Hematopoietic multipotent progenitor cell treated with erythropoietin and hydrocortisone succinate and interleukin-3 and kit ligand, for 8 days (in vitro differentiated cells): ENCODE measurements around the gene PEAK1.

Experiments used
- DNase-seq: peaks from one replicate; pipeline ENCODE4 v3.0.0-alpha.2; 2015

The PEAK1 gene

DNA sequence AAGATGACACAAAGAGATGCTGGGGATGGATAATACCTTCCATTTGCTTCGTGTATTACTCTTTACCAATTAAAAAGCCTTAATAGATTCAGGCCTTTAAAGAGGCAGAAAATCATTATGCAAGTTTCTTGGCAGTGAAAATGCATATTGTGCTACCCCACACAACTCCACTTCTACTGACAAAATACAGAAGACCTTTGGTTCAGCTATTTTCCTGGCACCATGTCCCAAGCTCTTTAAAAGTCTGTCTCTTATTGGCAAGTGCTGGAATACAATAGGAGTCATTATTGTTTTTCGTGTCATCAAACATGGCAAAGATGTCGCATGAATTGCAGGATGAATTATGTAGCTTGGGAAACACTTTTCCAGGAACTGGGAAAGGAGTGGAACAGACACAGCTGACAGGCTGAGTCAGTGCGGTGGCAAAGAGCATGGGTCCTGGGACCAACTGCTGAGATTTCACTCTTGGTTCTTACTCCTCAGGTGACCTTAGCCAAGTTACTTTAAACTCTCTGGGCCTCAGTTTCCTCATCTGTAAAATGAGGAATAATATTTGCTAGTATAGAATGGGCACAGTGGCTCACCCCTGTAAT is 343.5 kb downstream of the PEAK1 start:
- no peak for DNase-seq

DNA sequence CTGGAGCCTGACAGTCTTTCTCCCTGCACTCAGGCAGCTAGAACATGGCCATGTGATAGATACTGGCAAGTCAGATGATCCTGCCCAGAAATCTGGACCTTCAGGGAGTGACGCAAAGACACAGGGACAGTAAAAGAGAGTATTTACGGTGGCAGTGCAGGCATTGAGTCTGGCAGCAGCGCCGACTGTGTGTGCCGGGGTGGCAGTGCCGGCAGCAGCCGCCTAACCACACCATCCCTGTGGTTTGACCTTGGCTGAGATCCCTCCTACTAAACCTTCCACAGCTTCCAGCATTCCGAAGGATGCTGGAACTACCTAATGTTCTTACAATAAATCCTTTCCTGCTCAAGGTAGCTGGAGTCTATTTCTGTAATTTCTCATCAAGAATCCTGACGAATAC is 344.4 kb downstream of the PEAK1 start:
- no peak for DNase-seq

DNA sequence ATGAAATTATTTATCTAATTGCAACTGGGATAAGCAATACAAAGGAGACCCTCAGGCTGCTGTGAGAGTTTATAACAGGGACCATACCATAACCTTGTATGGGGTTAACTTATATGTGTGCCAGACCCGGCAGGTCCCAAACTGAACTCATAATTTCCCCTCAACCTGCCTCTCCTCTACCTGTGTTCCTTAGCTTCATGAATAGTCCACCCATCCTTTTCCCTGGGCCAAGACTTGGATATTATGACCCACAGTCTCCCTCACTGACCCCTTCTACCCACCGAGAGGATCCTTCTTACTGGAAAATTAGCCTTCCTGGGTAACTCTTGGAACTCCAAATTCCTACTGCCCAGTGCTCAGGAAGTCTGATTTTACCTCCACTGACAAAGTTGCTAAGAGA is 345.6 kb downstream of the PEAK1 start:
- no peak for DNase-seq

DNA sequence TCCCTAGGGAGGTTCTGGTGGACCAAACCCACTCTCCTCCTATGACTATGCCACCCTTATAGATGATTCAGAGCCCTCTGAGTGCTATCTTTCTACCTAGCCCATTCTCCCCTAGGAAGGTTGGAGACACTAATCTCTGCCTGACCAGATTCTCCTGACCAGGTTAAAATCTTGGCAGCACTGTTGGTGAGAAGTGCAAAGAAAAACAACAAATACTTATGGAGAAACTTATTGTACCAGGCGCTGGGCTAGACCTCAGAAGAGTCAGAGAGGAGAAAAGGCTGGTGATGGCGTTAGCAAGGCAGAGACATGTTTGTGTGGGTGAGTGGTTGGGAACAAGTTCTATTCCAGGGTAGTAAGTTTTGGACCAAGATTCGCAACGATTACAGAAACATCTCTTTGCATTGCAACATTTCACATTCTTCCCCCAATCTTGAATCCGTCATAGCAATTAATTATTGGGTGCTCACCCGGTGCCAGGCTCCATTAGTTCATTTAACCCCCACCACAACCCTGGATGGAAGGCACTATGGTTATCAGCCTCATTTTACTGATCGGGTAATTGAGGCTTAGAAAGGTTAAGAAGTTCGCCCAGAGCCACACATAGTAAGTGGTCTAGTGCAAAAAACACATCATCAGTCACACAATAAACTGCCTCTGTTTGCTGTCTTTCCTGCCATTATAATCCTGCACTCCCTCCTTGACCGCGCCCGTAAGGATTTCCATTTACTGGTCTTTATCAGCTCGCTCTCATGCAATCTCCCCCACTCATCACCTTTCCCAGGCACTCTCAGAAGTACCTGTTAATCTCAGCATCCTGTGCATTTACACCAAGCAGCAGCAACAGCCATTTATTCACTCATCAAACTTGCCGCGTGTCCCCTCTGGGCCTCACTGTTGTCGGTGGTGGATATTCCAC is 348.3 kb downstream of the PEAK1 start:
- DNase-seq, result no peak

DNA sequence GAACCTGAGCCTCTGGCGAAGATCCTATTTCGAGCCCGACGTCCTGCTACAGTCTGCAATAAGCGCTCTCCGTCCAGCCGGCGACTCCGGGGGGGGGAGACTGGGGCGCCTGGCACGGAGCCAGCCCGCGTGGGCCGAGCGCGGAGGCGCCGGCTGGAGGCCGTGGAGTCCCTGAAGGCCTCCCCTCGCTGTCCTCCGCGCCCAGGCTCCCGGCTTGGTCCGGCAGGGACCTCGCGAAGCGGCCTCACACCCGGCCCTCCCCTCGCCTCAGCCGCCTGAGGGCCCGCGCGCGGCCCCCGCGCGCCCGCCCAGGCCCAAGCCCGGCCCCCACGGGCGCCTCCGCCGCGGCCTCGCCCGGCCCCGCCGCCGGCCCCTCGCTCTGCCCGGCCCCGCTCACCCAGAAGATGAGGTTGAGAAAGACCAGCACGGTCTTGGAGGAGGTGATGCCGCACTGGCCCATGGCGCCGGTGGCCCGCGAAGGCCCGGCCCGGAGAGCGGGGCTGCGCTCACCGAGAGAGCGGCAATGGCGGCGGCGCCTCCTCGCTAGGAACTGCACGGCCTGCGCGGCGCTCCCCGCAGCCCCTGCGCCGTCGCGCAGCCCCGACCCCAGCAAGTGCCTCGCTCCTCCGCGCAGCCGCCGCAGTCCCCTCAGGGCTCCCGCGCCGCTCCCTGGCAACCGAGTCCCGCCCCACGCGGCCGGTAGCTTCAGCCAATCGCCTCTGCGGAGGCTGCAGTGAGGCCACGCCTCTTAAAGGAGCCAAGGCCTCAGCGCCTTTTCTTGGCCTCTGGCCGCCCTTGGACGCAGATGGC is 349.2 kb downstream of the PEAK1 start, which contains the start of gene TSPAN3:
TSS of gene TSPAN3 (minus strand) at position 615 of the 810 bp plus-strand sequence. CDS start at position 460, 155 bp downstream.
- DNase-seq, result peak; percentile 90

DNA sequence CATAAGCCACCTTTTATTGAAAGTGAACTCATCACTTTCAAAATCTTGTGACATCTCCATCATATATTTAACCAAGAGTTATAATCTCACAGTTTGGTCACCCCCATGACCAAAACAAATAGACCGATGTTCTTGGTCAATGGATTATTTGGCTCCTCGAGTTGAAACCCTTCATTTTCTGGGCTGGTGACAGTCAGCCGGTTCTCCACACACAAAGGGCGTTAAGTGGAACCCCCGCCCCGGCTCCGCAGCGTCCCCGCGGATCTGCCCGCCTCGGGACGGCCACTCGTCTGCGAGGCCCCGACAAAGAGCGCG is 349.8 kb downstream of the PEAK1 start:
- DNase-seq, result peak; percentile 16

DNA sequence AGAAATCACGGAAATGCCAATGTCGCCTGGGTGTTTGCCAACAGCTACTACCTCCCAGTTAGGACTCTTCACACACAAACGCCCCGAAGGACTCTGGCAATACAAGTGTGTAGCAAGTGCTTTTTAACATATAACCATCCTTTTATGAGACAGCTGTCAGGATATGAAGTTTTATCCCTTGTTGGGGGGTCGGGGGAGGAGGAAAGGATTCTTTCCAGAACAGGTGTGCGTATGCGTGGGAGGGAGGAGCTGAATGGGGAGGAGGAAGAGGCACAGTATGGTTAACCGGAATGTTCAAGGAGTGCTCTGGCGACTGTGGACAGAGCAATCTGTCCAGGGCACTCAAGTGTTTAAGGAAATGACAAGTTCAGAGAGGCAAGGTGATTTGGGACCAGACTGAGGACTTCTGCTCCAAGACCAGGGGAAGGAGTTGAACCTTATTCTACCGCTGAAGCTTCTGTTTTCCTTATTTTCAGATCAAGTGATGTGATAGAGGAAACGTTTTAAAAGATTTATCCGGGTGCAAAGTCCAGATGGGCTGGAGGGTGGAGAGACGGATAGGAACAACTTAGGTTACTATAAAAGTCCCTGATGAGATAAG is 350.3 kb downstream of the PEAK1 start:
- DNase-seq, result peak; percentile 17

DNA sequence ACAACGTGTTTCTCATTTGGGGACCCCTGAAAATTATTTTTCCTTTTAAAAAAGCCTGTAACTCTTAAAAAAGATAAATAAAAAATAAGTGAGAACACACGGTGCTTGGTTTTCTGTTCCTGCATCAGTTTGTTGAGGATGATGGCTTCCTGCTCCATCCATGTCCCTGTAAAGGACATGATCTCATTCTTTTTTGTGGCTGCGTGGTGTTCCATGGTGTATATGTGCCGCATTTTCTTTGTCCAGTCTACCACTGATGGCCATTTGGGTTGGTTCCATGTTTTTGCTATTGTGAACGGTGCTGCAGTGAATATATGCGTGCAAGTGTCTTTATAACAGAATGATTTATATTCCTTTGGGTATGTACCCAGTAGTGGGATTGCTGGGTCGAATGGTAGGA is 351.3 kb downstream of the PEAK1 start:
- no peak for DNase-seq

DNA sequence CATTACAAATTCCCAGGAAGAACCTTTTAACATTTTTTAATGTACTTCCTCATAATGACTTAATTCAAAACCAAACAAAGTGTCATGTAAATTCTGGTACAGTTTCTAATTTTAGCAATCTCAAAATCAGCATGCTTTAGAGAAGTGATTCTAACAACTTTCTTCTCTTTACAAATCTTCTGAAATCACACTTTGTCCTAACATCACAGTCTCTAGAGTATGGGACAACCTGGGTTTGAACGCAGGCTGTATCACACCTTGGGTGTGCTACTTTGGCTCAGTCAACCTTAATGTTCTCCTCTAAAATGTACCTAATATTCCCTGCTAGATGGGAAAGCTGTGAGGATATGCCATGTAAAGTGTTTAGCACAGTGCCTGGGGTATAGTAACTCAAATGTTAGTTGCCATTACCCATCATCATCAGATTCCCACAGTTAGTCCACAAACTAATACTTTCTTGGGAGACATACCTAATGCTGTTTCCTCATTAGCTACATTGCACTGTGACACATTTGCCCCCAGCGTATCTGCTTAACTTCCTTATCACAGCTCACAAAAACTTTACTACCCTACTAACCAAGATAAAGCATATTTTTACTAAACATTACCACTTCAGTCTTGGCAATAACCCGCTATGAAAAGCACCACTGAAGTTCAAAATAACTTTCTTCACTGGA is 352.1 kb downstream of the PEAK1 start:
- peak; percentile 22 for DNase-seq

DNA sequence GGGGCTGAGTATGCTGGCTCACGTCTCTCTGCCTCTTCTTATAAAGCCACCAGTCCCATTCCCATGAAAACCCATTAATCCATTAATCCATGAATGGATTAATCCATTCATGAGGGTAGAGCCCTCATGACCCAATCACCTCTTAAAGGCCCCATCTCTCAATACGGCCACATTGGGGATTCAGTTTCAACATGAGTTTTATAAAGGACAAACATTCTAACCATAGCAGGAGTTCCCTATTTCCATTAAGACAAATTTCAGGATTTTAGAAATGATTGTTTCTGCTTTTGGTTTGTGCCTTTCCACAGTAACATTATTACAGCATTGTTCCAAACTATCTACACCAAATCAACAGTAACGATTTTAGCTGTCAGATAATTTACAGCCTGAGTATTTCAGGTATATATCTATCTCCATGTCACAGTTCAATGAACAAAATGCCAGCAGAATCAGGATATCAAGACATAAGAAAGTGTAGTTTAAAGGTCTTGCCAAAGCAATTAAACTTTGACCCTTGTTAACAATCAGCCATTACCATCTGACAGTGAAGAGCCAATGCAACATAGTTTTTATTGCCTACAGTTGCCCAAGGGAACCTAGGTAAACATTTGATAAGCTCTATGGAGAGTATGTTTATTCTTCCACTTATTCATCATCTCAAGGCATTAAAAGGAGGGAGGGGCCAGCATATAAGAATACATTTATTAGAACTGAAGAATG is 352.8 kb downstream of the PEAK1 start:
- DNase-seq, result peak; percentile 12

DNA sequence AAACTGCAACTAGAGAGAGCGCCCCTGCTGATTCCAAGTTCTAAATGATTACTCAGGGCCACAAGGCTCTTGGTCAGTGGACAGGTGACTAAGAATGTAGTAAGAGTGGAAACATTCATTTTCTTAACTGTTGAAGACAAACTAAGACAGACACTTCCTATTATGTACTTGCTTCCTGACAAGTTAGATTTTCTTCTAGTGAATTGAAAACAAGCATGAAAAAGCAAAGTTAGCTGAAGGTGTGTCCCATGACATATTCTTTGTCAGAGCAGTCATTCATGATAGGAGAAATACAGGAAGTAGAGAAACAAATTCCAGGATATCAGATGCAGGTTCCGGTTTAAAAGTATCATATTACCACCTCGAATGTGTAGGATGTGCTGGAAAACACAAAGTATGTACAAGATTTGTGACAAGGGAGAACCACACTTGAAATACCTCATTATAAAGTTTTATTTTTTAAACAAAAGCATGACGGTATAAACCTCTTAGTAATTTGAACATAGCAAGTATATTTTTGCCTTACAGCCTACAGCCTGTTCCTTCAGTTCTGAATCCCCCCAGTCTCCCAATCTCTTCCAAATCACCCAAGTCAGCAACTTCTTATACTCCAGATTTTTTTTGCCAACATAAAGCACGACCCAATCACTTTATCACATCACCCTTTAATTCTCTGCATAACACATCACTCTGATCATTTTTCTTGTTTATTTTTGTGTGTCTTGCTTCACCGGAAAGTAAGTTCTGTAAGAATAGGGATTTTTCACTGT is 355.2 kb downstream of the PEAK1 start:
- no peak for DNase-seq

DNA sequence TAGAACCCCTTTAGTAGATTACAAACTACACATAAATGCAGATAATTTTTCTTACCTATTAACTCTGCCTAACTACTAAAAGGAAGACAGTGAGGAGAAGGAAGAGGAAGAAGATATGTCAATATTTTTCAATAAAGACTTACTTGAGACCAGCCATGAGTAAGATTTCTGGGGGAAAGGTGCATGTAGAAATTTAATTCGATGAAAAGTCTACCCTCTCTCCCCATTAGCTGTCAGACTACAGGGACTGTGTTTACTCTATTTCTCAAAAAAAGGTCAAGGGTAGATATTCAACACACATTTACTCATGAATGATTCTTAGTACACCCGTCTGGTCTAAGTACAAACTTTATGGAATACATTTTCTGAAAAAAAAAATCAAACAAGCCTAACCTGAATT is 355.8 kb downstream of the PEAK1 start:
- DNase-seq, result no peak

DNA sequence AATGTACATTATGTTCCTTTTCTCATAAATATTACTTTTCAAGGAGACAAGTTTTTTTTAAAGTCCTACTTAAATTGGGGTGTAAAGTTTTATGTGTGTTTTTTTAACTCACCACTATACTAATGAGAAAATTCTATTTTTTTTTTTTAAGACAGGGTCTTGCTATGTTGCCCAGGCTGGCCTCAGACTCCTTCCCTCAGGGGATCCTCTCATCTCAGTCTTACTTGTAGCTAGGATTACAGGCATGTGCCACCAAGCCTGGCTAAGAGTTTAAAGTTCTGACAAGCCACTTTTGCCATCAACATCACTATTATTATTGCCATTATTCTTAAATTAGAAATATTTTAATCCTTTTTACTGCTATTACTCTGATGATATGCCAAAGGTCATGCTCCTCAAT is 356.7 kb downstream of the PEAK1 start:
- no peak for DNase-seq

DNA sequence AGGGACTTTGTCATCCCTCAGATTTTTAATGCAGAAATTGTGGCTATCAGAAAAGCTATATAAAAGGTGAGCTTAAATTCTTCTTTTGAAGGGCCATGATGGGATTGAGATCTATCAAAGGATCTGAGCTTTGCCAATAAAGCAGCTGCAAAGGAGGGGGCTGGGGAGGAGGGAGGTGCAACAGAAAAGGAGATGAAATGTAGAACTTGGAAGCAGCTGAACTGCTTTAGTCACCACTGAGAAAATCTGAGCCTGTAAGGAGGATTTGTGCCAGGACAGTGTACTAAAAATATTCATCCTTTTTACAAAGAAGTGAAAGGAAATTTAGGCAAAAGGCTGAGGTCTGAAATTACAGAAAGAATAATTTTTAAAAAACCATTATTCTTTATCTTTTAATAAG is 359.4 kb downstream of the PEAK1 start:
- DNase-seq, result no peak

DNA sequence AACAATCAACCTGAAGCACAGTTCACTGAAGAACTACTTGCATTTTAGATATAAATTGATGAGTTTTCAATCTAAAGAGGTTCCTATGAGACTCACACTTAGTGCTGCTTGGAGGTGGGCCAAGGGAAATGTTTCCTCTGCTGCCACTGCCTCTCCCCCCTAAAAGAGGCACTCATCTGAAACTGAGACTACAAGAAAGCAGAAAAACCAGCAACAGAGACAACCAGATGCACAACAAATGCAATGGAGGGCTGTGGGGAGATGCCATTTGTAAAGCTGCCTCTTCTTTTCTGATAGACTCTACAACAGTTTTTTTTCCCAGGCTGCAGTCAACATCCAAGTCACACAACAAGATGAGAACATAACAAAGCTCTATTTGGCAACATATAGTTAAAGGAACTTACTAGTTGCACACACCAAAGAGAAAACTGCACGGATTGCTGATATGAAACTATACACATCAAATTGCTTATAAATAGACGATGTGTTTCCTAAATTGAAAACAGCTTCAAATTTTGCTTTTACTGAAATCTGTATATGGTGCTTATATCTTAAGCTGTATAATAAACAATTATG is 360.0 kb downstream of the PEAK1 start:
- DNase-seq, result no peak

DNA sequence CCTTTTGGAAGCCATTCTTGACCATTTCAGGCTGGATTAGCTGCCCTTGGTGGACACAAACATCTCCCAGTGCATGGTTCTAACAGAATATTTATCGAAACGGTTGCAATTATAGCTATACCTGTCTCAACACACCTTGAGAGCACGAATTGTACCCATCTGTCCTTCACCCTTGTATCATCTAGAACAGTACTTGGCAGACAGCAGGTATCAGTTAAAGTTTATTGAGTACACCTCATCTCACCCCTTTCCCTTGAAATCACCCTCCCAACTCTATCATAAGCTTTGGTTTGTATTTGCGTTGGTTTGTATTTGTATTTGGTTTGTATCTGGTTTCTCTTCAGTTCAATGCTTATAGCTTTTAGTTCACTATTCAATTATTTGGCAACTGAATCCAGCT is 361.4 kb downstream of the PEAK1 start:
- no peak for DNase-seq

DNA sequence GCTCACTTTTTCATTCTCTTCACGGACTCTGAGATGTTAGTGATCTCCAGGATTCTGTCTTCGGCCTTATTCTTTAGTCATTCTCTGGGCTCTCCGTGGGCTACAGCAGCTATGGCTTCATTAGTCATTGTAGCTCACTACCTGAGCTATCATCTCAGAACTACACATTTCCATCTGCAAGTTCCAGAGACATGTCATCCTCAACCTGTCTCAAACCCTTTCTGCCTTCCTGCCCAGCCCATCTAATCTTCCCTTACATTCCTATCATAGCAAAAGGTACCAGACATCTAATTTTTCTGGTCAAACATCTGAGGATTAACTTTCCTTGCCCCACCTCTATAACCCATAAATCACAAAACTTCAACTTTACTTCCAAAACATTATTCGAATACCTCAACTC is 362.2 kb downstream of the PEAK1 start:
- no peak for DNase-seq

DNA sequence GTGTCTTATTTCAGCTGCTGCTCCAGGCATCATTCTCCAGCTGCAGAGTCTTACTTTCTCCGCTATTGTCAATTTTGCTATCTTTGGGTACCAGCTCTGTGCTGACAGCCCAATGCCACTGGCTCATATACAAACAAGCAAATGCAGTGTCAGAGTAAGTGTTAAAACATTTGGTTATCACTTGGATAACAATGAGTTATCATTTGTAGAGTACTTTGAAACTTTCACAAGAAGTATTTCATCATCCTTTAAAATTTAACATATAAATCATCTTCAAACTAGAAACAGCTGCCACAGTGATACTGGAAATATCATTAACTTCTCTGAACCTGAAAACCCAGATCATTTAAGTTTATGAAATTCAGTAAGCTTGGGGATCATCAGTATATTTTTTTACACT is 362.8 kb downstream of the PEAK1 start:
- DNase-seq, result no peak

DNA sequence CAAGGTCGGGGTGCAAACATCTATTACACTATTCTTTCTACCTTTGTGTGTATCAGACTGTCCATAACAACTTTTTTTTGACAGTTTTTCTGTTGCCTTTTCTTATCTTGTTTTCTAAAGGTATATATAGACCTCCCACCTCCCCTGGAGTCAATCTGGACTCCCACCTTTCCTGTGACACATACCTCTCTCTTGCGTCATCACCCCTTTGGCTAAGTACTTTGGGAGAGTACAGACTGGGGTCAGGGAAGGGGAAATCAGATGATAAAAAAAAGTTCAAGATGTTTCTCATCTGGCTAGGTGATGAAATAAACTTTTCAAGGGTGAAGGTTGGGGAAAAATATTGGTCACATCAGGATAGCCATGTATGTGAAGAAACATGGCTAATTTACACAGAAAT is 366.2 kb downstream of the PEAK1 start:
- DNase-seq, result no peak

DNA sequence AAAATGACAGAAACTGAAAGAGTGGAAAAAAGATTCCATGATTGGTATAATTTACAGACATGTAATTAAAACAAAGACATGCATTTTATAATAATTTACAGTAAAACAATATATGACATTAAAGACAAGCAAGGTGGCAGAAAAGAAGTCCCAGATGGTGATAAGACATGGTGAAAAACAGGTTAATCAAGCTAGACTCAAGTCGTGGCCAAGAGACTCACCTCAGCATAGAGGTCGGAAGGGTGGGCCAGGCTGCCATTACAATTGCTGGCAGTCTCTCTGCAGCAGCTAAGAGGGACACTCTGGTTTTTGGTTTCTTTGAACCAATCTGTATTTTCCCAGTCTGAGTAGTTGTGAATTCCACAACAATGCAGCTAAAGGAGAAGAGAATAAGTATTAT is 367.3 kb downstream of the PEAK1 start:
- no peak for DNase-seq
